ENCODE results near the gene RHOH.

DNA sequence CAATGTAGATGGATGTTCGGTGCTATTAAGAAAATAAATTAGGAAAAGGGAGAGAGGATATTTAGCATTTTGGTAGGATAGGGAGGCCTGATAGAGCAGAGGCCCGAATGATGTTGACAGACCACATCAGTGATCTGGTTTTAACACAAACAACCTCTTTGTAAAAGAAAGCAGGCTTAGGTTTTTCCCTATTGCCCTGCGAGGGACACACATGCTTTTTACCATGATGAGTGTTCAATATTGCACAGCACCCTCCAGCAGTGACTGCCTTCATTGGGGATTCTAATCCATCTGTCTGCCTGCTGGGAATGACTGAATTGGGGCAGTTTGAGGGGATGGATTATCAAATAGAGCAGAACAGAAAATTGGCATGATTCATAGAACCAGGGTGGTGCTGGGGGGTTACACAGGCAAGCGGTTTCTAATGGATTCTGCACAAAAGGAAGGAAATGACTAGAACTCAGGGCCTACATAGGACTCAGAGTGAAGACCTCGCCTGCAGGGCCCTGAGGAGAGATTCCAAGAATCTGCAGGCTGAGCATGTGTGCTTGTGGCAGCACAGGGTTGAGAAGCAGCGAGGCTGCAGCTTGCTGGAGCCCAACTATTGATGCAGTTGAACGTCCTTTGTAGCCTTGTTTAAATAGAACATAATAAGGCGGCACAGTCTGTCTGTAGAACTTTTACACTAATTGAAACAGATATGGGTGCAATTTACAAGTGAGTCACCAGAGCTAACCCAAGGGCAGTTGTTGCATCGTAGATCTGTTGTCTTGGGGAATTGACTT, 58.0 kb downstream of the RHOH start:
- TF ChIP-seq, protein P1, sequence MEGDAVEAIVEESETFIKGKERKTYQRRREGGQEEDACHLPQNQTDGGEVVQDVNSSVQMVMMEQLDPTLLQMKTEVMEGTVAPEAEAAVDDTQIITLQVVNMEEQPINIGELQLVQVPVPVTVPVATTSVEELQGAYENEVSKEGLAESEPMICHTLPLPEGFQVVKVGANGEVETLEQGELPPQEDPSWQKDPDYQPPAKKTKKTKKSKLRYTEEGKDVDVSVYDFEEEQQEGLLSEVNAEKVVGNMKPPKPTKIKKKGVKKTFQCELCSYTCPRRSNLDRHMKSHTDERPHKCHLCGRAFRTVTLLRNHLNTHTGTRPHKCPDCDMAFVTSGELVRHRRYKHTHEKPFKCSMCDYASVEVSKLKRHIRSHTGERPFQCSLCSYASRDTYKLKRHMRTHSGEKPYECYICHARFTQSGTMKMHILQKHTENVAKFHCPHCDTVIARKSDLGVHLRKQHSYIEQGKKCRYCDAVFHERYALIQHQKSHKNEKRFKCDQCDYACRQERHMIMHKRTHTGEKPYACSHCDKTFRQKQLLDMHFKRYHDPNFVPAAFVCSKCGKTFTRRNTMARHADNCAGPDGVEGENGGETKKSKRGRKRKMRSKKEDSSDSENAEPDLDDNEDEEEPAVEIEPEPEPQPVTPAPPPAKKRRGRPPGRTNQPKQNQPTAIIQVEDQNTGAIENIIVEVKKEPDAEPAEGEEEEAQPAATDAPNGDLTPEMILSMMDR (IDR thresholded peaks at IDR 0.05): no peak
- no peak for TF ChIP-seq EZH2 (IDR thresholded peaks at IDR 0.05)
